GM12873 (cell line): ENCODE data around the gene DOK7.

ENCODE experiments used
- TF ChIP-seq, protein P1 (sequence below): IDR thresholded peaks from 2 replicates; pipeline ENCODE4 v1.5.1; 2012; ENCODE audit warnings: low read depth, mild to moderate bottlenecking, moderate library complexity, low read length, control low read depth; ENCODE audit not compliant: insufficient read depth; ENCODE audit errors: missing control alignments

DOK7 gene

DNA sequence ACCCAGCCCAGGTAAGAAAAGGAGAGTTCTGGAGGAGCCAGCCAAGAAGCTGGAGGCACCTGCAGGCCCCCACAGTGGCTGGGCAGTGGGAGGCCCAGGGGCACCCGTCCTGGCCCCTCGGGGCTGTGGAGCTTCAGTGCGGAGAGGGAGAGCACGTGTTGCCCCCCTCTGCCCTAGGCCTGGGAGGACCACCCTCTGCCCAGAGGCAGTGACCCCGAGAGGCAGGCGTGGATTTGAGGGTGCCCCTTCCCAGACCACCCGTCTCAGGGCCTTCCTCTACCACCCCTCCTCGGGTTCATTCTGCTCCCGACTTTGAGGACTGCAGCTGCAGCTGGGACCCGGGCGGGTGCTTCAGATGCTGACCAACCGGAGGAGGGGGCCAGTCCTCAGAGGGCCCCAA, 33.5 kb upstream of the DOK7 start:
- TF ChIP-seq, protein P1, sequence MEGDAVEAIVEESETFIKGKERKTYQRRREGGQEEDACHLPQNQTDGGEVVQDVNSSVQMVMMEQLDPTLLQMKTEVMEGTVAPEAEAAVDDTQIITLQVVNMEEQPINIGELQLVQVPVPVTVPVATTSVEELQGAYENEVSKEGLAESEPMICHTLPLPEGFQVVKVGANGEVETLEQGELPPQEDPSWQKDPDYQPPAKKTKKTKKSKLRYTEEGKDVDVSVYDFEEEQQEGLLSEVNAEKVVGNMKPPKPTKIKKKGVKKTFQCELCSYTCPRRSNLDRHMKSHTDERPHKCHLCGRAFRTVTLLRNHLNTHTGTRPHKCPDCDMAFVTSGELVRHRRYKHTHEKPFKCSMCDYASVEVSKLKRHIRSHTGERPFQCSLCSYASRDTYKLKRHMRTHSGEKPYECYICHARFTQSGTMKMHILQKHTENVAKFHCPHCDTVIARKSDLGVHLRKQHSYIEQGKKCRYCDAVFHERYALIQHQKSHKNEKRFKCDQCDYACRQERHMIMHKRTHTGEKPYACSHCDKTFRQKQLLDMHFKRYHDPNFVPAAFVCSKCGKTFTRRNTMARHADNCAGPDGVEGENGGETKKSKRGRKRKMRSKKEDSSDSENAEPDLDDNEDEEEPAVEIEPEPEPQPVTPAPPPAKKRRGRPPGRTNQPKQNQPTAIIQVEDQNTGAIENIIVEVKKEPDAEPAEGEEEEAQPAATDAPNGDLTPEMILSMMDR = no peak

GRCh38 chr4:3430524-3430923, 32.6 kb upstream of the DOK7 start:
- TF ChIP-seq, protein P1 = no peak

DNA sequence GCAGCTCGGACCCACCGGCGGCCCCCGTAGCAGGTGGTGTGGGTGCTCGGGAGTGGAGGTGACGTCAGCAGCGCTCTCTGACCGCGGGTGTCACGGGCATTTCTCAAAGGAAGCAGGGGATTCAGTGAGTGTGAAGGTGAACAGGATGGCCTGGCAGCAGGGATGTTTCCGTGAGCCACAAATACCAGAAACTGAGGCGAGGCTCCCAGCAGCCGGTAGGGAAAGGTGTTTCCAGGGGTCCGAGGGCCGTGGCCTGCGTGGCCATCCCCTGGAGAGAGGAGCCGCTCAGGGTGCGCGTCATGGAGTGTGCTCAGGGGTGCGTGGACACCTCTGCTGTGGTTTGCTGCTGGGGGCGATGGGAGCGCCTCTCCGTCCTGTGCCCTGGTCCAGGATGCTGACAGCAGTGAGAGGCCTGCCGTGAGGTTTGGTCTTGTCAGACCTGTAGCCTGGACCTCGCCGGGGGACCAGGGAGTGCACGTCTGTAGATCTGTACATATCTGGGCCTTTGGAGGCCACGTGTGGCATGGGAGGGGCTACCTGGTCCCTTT, 31.6 kb upstream of the DOK7 start:
- TF ChIP-seq, protein P1 = no peak

DNA sequence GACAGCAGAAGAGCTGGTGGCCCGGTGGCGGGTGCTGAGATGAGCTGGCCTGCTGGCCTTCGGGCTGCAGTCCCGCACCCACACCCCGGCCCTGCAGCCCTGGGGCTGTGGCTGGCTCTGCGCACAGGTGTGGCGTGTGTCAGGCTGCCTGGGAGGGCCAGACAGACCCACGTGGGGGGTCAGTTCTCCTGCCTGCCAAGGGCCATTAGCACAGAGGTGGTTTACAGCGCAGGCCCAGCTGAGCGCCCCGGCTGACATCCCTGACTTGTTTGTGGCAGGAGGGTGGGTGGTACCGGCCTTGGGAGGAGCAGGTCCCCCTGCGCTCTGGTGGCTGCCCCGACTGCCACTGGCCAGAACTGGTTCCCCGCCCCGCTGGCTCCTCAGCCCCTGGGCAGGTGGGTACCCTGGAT, 30.7 kb upstream of the DOK7 start:
- TF ChIP-seq, protein P1 = no peak

DNA sequence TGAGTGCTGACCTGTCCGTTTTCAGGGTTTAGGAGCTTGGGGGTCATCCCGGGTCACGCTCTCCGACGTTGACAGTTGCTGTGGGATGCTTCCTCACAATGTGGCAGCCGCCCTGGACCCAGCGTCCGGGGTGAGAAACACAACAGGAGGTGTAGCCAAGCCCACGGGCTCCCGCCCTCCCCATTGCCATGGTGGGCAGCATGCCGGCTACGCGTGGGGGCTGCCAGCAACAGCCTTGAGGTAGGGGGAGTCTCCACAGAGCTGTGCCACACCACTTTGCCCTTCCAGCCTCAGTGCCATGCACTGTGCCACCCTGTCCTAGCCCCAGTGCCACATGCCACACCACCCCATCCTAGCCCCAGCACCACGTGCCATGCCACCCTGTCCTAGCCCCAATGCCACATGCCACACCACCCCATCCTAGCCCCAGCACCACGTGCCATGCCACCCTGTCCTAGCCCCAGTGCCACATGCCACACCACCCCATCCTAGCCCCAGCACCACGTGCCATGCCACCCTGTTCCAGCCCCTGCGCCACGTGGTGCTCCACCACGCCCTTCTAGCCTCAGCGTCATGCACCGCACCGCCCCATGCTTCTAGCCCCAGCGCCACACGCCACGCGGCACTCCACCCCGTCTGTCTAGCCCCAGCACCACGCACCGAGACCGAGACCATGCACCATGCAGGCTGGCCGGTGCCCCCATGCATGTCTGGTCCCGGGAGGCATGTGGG, 29.8 kb upstream of the DOK7 start:
- TF ChIP-seq, protein P1 = no peak

GRCh38 chr4:3434881-3435685, 28.0 kb upstream of the DOK7 start:
- TF ChIP-seq, protein P1 = no peak

DNA sequence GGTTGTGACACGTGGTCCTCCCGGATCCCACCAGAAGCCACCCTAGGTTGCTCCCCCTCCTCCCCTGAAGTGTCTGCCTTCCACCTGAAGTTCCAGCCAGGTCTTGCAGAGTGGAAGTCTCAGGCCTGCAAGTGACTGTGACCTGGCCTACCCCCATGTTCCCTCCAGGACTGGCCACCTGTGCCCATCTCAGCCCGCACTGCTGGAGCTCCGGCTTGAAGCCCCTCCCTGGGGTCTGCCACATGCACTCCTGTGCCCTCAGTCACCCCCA, 27.5 kb upstream of the DOK7 start:
- TF ChIP-seq, protein P1 = no peak
